Brain microvascular endothelial cell (primary cell): ENCODE data around the gene PPAN.

Experiments used
- DNase-seq: peaks from one replicate; pipeline ENCODE4 v3.0.0-alpha.2; 2020
- H3K27ac ChIP-seq: fragments of 250-450 bp; sonication (Bioruptor Pico); 2 replicates; pipeline ENCODE4 v1.5.1; 2020; ENCODE audit warnings: mild to moderate bottlenecking, moderate library complexity
- H3K27me3 ChIP-seq: fragments of 250-450 bp; sonication (Bioruptor Pico); replicated peaks from 2 replicates; pipeline ENCODE4 v1.5.1; 2020; ENCODE audit warnings: mild to moderate bottlenecking
- H3K36me3 ChIP-seq: fragments of 250-450 bp; sonication (Bioruptor Pico); replicated peaks from 2 replicates; pipeline ENCODE4 v1.5.1; 2020; ENCODE audit warnings: mild to moderate bottlenecking
- H3K4me3 ChIP-seq: 2 replicates; pipeline ENCODE4 v1.5.1; 2011; ENCODE audit warnings: low read depth, mild to moderate bottlenecking, control low read depth, low read length, moderate library complexity
- in situ Hi-C: cut with HindIII; loops from 2 replicates; pipeline ENCODE4 v1.10.0; 2017; ENCODE audit warnings: low sequenced_read_pairs, low pct_ligation_motif_present
- TF ChIP-seq, protein P1 (sequence below): IDR thresholded peaks from 2 replicates; pipeline ENCODE4 v1.5.1; 2011; ENCODE audit warnings: low read depth, mild to moderate bottlenecking, moderate library complexity, low read length, control low read depth, inconsistent platforms; ENCODE audit errors: missing control alignments

Gene PPAN, protein sequence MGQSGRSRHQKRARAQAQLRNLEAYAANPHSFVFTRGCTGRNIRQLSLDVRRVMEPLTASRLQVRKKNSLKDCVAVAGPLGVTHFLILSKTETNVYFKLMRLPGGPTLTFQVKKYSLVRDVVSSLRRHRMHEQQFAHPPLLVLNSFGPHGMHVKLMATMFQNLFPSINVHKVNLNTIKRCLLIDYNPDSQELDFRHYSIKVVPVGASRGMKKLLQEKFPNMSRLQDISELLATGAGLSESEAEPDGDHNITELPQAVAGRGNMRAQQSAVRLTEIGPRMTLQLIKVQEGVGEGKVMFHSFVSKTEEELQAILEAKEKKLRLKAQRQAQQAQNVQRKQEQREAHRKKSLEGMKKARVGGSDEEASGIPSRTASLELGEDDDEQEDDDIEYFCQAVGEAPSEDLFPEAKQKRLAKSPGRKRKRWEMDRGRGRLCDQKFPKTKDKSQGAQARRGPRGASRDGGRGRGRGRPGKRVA

DNA sequence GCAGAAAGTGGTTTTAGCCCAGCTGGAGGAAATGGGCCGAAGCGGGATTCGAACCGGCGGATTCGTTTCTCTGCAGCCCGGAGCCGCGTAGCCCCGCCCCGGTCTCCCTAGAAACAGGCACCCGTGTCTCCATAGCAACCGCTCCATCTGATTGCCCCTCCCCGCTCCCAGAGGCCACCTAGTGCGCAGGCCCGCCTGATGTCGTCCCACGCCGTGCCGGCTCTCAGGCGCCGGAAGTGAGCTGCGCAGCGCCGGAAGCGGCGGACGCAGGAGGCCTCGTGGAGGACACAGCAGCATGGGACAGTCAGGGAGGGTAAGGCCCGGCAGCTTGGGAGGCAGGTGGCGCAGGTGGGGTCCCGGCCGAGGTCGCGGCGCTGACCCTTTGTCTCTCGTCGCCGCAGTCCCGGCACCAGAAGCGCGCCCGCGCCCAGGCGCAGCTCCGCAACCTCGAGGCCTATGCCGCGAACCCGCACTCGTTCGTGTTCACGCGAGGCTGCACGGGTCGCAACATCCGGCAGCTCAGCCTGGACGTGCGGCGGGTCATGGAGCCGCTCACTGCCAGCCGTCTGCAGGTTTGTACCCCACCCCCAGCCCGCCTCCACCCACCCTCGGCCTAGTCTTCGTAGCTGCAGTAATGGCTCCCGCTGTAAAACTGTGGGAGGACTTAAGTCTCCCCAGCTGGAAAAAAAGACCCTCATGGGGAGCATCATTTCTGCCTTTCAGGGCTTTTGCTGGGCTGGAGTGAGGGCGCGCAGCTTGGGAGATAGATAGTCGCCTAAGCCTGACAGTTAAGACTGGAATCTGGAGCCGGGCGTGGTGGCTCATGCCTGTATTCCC is at the start of gene PPAN:
TSS of gene PPAN (plus strand) at position 263 of the 837 bp plus-strand sequence. CDS start at position 296, 33 bp downstream.
- H3K4me3 ChIP-seq, result peak within 1 kb of the TSS; percentile 89
- in situ Hi-C loops, result no loop called here
- peaks cover 37% of the 10 kb centered on the region for H3K36me3 ChIP-seq
- H3K27me3 ChIP-seq, result no peaks in the 10 kb centered on the region
- H3K27ac ChIP-seq, result peak within 1 kb of the TSS; percentile 86
- DNase-seq, result peak; percentile 98
- TF ChIP-seq, protein P1, sequence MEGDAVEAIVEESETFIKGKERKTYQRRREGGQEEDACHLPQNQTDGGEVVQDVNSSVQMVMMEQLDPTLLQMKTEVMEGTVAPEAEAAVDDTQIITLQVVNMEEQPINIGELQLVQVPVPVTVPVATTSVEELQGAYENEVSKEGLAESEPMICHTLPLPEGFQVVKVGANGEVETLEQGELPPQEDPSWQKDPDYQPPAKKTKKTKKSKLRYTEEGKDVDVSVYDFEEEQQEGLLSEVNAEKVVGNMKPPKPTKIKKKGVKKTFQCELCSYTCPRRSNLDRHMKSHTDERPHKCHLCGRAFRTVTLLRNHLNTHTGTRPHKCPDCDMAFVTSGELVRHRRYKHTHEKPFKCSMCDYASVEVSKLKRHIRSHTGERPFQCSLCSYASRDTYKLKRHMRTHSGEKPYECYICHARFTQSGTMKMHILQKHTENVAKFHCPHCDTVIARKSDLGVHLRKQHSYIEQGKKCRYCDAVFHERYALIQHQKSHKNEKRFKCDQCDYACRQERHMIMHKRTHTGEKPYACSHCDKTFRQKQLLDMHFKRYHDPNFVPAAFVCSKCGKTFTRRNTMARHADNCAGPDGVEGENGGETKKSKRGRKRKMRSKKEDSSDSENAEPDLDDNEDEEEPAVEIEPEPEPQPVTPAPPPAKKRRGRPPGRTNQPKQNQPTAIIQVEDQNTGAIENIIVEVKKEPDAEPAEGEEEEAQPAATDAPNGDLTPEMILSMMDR, result no peak

DNA sequence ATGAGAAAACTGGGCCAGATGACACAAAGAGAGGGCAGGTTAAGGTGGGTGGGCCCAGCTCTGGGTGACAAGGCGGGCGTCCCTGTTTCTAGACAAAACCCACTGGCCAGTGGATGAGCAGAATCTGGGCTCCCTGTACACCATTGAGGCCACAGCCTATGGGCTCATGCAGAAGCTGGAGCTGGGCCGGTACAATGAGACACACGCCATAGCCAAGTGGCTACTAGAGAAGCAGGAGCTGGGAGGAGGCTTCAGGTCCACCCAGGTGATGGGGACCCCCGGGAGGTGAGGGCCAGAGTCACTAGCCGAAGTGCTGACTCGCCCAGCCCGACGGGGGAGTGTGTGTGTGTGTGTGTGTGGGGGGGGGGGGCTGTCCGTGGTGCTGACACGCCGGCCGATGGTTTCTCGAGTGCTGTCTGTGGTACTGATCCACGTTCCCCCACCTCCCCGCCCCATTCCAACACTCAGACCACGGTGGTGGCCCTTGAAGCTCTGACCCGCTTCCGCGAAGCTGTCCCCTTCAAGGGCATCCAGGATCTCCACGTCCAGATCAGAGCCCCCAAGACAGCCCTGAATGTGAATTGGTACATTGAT is 44.3 kb upstream of the PPAN start:
- no peaks in the 10 kb centered on the region for H3K27me3 ChIP-seq
- peak; percentile 3 for DNase-seq
- no peak overlapping the region for H3K4me3 ChIP-seq
- TF ChIP-seq, protein P1, result no peak
- no peaks in the 10 kb centered on the region for H3K36me3 ChIP-seq
- no peak overlapping the region for H3K27ac ChIP-seq
- in situ Hi-C loops, result no loop called here

- H3K27ac ChIP-seq, result no peak overlapping the region
- H3K27me3 ChIP-seq, result no peaks in the 10 kb centered on the region
- TF ChIP-seq, protein P1, result no peak
- H3K36me3 ChIP-seq, result no peaks in the 10 kb centered on the region
- no peak overlapping the region for H3K4me3 ChIP-seq
- in situ Hi-C loops, result no loop called here
- no peak for DNase-seq
Observed at GRCh38 chr19:10068205-10068604, 38.0 kb upstream of the PPAN start.

DNA sequence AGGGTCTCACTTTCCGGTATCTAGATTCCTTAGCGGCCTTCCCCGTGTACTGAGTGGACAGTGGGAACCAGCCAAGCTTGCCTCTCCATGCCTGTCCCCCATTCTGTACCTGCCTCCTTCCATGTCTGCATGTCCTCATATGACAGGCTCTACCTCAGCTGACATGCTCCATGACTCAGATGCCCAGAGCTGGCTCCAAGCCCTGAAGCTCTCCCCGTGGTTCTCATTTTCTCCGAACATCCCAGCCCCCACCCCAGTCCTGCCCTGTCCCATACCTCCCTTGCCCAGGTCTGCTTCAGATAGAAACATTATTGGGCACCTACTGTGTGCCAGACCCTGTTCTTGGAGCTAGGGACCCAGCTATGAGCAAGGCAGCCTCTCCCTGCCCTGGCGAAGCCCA is 37.1 kb upstream of the PPAN start:
- H3K4me3 ChIP-seq, result no peak overlapping the region
- no peak for DNase-seq
- no peaks in the 10 kb centered on the region for H3K27me3 ChIP-seq
- in situ Hi-C loops, result no loop called here
- no peaks in the 10 kb centered on the region for H3K36me3 ChIP-seq
- no peak overlapping the region for H3K27ac ChIP-seq
- TF ChIP-seq, protein P1, result no peak

- Histone ChIP-seq H3K36me3 (no peaks in the 10 kb centered on the region), H3K27ac (no peak overlapping the region), H3K4me3 (no peak overlapping the region), H3K27me3 (no peaks in the 10 kb centered on the region)
- TF ChIP-seq, protein P1, result no peak
- in situ Hi-C loops, result no loop called here
- DNase-seq, result no peak
Observed at GRCh38 chr19:10070730-10071446, 35.3 kb upstream of the PPAN start.
